HUDEP-2 (cell line): ENCODE results near the gene CHP1.
"Not testable (repeated sequence)": the region's sequence is repeated elsewhere in the genome, so short reads cannot be mapped to it uniquely, and the experiment has no call there.

Experiments
- DNase-seq, 76 experiments: peaks; one replicate each; lab custom pipeline; 2025; ENCODE audit not compliant: unreplicated experiment in 76 of 76; lab: John Stamatoyannopoulos, UW

The CHP1 gene

DNA sequence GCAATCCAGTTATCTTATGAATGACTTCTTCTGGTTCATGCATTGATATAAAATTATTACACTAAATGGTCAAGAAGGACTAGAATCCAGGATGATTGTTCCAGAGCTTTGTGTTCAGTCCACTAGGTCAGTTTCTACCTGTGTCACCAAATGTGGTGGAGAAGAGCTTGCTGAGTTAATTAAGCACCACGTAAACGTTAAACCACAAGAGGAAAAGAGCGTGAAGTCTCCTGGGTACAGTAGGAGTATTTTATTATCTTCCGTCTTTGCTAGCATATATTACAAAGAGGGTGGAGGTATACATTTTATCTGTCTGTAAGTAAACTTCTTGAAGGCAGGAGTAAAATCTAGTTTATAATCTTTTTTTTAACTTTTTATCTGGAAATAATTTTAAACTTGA lies 23.5 kb downstream of the CHP1 start:
- no peak for DNase-seq

GRCh38 chr15:41256103-41256502 lies 25.0 kb downstream of the CHP1 start:
- DNase-seq, result no peak

DNA sequence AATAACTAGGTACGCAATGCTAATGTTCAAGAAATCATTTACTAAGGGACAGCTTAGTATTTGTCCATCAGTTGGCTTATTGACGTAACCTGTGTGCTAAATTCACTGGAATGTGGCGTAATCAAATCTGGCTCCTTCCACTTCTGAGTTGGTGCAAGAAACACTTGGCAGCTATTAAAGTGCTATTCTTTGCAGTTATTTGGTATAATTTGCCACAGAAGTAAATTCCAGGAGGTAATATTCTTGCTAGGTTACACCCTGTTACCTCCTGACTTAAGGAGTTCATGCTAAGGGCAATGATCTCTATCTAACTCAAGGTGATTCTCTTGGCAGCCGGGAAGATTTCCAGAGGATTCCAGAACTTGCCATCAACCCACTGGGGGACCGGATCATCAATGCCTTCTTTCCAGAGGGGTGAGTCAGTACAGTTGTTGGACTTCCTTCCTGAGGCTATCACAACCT lies 25.5 kb downstream of the CHP1 start:
- DNase-seq, result no peak

GRCh38 chr15:41258750-41259471 lies 27.8 kb downstream of the CHP1 start:
- DNase-seq, result no peak

- no peak for DNase-seq
Observed at GRCh38 chr15:41259546-41260189, 28.6 kb downstream of the CHP1 start.

GRCh38 chr15:41260924-41261323 lies 29.9 kb downstream of the CHP1 start:
- not testable (repeated sequence) for DNase-seq

DNA sequence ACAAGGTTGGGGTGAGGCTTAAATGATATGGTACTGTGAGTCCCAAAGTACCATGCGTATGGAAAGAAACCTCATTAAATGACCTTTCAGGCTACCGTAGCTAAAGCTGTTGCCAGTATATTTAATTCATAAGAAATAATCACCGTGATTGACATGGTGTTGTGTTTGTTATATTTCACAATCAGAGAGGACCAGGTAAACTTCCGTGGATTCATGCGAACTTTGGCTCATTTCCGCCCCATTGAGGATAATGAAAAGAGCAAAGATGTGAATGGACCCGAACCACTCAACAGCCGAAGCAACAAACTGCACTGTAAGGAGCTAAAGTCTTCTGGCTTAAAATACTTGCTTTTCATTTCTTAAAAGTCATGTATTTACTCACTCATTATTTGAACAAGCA lies 31.5 kb downstream of the CHP1 start:
- no peak for DNase-seq

- no peak for DNase-seq
Observed at GRCh38 chr15:41263891-41264351, 32.9 kb downstream of the CHP1 start.

DNA sequence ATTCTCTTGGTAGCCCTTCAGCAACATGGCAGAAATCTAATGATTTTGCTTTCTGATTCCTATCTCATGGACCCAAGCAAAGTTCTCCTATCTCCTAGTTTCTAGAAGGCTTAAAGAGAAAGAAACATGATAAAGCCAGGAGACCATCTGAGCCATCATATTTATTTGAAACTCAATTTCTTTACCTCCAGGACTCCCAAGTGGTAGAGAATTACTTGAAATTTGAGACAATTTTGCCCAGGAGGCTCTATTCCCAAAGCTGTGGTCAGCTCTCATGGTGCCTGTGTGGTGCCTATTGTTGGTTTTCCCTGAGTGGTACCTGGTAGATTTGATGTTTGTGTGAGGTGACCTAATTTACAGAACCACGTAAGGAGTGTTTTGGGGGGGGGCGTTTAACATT lies 38.8 kb downstream of the CHP1 start:
- no peak for DNase-seq

GRCh38 chr15:41276831-41277230 lies 45.8 kb downstream of the CHP1 start:
- peak in 1 of 76 experiments; percentile 2 for DNase-seq

GRCh38 chr15:41278319-41278718 lies 47.3 kb downstream of the CHP1 start:
- DNase-seq, result no peak

DNA sequence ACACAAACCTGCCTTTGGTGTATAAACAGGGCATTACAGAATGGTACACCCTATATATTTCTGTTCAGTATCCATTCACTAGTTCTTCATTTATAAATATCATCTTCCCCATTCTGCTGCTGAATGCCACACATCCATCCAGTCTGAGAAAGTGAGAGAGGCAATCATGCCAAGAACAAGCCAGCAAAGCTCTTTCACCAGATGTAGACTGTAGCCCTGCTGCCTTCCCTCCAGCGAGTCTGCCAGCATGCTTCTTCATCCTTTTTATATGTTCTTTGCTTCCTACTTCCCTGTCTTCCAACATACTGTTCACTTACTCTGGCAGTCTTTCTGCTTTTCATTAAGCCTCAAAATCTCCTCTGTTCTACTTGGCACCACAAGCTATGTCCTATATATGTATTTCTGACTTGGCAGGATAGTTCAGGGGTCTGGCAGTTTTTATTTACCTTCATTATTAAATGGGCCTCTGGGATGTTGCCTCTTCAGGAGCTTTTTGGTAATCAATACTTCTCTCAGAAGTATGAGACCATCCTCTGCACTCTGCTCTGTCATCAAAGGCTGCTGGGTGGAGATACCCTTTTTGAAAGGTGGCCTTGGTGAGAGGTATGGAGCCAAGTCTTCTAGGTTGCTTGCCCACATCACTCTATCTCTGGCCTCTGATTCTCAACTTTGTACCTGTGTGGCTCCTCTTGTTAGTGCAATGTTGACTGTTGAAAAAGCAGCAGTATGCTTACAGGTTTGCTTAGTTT lies 48.6 kb downstream of the CHP1 start:
- no peak for DNase-seq

- no peak for DNase-seq
Observed at GRCh38 chr15:41281236-41281635, 50.2 kb downstream of the CHP1 start.

- DNase-seq, result not testable (repeated sequence)
Observed at GRCh38 chr15:41282436-41282835, 51.4 kb downstream of the CHP1 start.

DNA sequence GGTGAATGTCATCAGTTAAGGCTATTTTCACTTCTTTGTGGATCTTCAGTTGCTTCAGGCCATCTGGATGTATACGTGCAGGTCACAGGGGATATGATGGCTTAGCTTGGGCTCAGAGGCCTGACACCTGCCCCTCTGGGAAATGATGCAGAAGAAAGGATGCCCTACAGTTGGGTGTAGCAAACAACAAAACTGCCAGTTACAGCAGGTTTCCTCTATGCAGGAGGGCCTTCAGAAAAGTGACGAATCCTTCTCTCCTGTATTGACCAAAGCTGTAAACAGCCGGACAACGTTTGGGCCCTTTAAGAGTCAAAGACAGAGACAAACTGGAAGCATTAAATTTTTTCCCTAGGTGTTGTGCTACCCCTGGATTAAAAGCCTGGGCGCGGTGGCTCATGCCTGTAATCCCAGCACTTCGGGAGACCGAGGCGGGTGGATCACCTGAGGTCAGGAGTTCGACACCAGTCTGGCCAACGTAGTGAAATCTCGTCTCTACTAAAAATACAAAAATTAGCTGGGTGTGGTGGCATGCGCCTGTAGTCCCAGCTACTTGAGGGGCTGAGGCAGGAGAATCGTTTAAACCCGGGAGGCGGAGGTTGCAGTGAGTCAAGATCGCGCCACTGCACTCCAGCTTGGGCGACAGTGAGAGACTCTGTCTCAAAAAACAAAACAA lies 52.0 kb downstream of the CHP1 start:
- DNase-seq, result not testable (repeated sequence)

- DNase-seq, result peak; percentile 35 to 98 (median 95)
Observed at GRCh38 chr15:41283653-41284426, 52.8 kb downstream of the CHP1 start.

GRCh38 chr15:41284427-41285177 lies 53.5 kb downstream of the CHP1 start:
- peak in 12 of 76 experiments; percentile 3 to 52 (median 28) for DNase-seq

DNA sequence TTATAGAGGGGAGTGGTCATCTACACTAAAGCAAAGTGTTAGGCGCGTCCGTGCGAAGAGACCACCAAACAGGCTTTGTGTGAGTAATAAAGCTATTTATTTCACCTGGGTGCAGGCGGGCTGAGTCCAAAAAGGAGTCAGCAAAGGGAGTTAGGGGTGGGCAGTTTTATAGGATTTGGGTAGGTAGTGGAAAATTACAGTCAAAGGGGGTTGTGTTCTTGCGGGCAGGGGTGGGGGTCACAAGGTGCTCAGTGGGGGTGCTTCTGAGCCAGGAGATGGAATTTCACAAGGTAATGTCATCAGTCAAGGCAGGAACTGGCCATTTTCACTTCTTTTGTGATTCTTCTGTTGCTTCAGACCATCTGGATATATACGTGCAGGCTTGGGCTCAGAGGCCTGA lies 54.2 kb downstream of the CHP1 start:
- DNase-seq, result no peak

DNA sequence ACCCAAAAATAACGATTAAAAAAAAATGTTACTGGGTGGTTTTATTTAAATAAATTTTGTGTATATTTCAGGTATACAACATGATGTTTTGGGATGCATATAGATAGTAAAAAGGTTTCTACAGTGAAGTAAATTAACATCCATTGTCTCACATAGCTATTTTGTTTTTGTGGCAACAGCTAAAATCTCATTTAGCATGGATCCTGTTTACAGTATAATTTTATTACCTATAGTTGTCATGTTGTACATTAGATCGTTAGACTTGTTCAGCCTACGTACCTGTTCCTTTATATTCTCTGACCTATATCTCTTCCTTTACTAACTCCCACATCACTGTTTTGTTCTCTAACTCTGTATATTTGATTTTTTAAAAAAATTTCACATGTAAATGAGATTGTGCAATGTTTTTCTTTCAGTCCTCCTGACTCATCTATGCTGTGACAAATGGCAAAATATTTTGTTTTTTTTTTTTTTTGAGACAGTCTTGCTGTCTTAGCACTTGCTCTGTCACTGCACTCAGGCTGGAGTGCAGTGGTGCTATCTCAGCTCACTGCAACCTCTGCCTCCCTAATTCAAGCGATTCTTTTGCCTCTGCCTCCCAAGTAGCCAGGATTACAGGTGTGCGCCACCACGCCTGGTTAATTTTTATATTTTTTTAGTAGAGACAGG lies 55.7 kb downstream of the CHP1 start:
- no peak for DNase-seq
